Left ventricle myocardium inferior (tissue), 1 donor: Measurements from ENCODE around the gene YY1. TPM values are rescaled to one million over a fixed set of nuclear protein-coding genes. Genes with fewer than 3 reads are reported as not detected.

ENCODE experiments used
- DNase-seq: peaks from one replicate; pipeline ENCODE4 v3.0.0-alpha.2; 2020
- H3K27ac ChIP-seq: fragments of 200-600 bp; replicated peaks from 2 replicates; pipeline ENCODE4 v1.8.0; 2021
- H3K27me3 ChIP-seq: fragments of 200-600 bp; 2 replicates; pipeline ENCODE4 v1.8.0; 2021; ENCODE audit warnings: low read depth
- H3K36me3 ChIP-seq: fragments of 200-600 bp; 2 replicates; pipeline ENCODE4 v1.8.0; 2021
- H3K4me1 ChIP-seq: fragments of 200-600 bp; 2 replicates; pipeline ENCODE4 v1.8.0; 2021
- H3K4me3 ChIP-seq: fragments of 200-600 bp; 2 replicates; pipeline ENCODE4 v1.8.0; 2021; ENCODE audit warnings: mild to moderate bottlenecking, moderate library complexity
- H3K9me3 ChIP-seq: fragments of 200-600 bp; replicated peaks from 2 replicates; pipeline ENCODE4 v1.8.0; 2021
- CTCF ChIP-seq: fragments of 200-600 bp; IDR thresholded peaks from 2 replicates; pipeline ENCODE4 v1.8.0; 2021; ENCODE audit warnings: antibody characterized with exemption, mild to moderate bottlenecking, borderline replicate concordance
- intact Hi-C: fragments of 100-400 bp; cut with micrococcal nuclease; formaldehyde crosslinking; loops from one replicate; pipeline ENCODE4 v1.11.0; 2022
- microRNA-seq: library from miRNA; unstranded; fragments of <30 nt; microRNA quantifications from one replicate; pipeline ENCODE4 v1.2.0, GENCODE V29; 2020
- total RNA-seq: library from RNA; stranded (reverse); fragmentation: NEBNext Ultra II Directional; extraction: Animal tissue kit (Norgen Biotek cat#: 25700); gene quantifications from one replicate; pipeline ENCODE4 v1.2.1, GENCODE V29; 2021
- donor health status: DM: no; HTN: yes; CAD: no; lungs with severe emphysema.

YY1 gene
- total RNA-seq, 1 donor from 2014 or later = 44.7 TPM

GRCh38 chr14:100332071-100332639 lies 93.2 kb downstream of the YY1 start:
- H3K4me3 ChIP-seq = no peak overlapping the region

More at GRCh38 chr14:100332071-100332639, 93.2 kb downstream of the YY1 start:
- Histone ChIP-seq H3K4me1 (no peaks in the 10 kb centered on the region), H3K36me3 (peaks cover 42% of the 10 kb centered on the region), H3K27ac (no peak overlapping the region), H3K9me3 (no peaks in the 10 kb centered on the region), H3K27me3 (no peaks in the 10 kb centered on the region)
- TF ChIP-seq CTCF = no peak
- no peak for DNase-seq
- intact Hi-C loops = no loop called here

Small RNAs within 50 kb of the gene (microRNA-seq; reads per million reads assigned to microRNA genes)
- gene MIR345 (69.6 reads per million, percentile 53 among the genes with 10 or more reads in this experiment), gene MIR6764 (not detected)

Other genes starting within 250 kb of the YY1 start
- gene EVL, start 173.7 kb upstream of the YY1 start, total RNA-seq = 39.7 TPM
- not detected for gene DEGS2, start 79.5 kb upstream of the YY1 start, total RNA-seq
- gene SLC25A29, start 67.3 kb downstream of the YY1 start, total RNA-seq = 24.5 TPM
- not detected for gene SLC25A47, start 84.2 kb downstream of the YY1 start, total RNA-seq
- 5.4 TPM for gene WDR25, start 137.3 kb downstream of the YY1 start, total RNA-seq